Measurements from ENCODE around the gene EXT2. TPM values are rescaled to one million over a fixed set of nuclear protein-coding genes. Genes with fewer than 3 reads are reported as not detected.

The EXT2 gene
- total and polyA plus RNA-seq, 4 donors, result 18.0 to 95.3 (median 45.9) TPM

- H3K27ac ChIP-seq (ENCODE audit: low read depth in 1 of 2, low read length in 1 of 2), result no peak overlapping the region
- no peaks in the 10 kb centered on the region for H3K27me3 ChIP-seq (ENCODE audit: control insufficient read depth in 3 of 3, insufficient read depth in 3 of 3, low read length in 2 of 3)
- DNase-seq (no peak), ATAC-seq (ENCODE audit: insufficient read depth, low FRiP score) (no peak)
- H3K36me3 ChIP-seq (ENCODE audit: control insufficient read depth in 4 of 4, insufficient read depth in 4 of 4, low read length in 4 of 4), result peaks cover 2 to 5% (median 4%) of the 10 kb centered on the region in 4 donors
- H3K9ac ChIP-seq (ENCODE audit: insufficient read depth in 1 of 2, low read length in 2 of 2), result no peak overlapping the region
- H3K9me3 ChIP-seq (ENCODE audit: control insufficient read depth in 4 of 4, insufficient read depth in 3 of 4, low read length in 3 of 4), result peaks cover 2 to 13% (median 6%) of the 10 kb centered on the region in 4 donors
- no peak overlapping the region for H3K4me3 ChIP-seq
- no peak for TF ChIP-seq CTCF (IDR thresholded peaks at IDR 0.05; ENCODE audit: control extremely low read depth, extremely low read depth)
- 74 to 84% methylated on average over 5 of the region's 5 CpGs for WGBS, 2 donors
- peaks cover 0 to 7% (median 0%) of the 10 kb centered on the region in 5 donors for H3K4me1 ChIP-seq (ENCODE audit: control insufficient read depth in 5 of 5, insufficient read depth in 5 of 5, low read length in 5 of 5)
These were observed 94.8 kb downstream of the EXT2 start for GRCh38 chr11:44189986-44190882.

GRCh38 chr11:44190883-44191230 lies 95.4 kb downstream of the EXT2 start:
- no peak overlapping the region for H3K27ac ChIP-seq (ENCODE audit: low read depth in 1 of 2, low read length in 1 of 2)
- peaks cover 2 to 5% (median 4%) of the 10 kb centered on the region in 4 donors for H3K36me3 ChIP-seq (ENCODE audit: control insufficient read depth in 4 of 4, insufficient read depth in 4 of 4, low read length in 4 of 4)
- DNase-seq (no peak), ATAC-seq (ENCODE audit: insufficient read depth, low FRiP score) (no peak)
- H3K4me1 ChIP-seq (ENCODE audit: control insufficient read depth in 5 of 5, insufficient read depth in 5 of 5, low read length in 5 of 5), result peaks cover 0 to 7% (median 0%) of the 10 kb centered on the region in 5 donors
- H3K9ac ChIP-seq (ENCODE audit: insufficient read depth in 1 of 2, low read length in 2 of 2), result no peak overlapping the region
- no peak for TF ChIP-seq CTCF (IDR thresholded peaks at IDR 0.05; ENCODE audit: control extremely low read depth, extremely low read depth)
- WGBS, 2 donors, result 82 to 95% methylated on average over 2 of the region's 2 CpGs
- H3K4me3 ChIP-seq, result no peak overlapping the region
- H3K27me3 ChIP-seq (ENCODE audit: control insufficient read depth in 3 of 3, insufficient read depth in 3 of 3, low read length in 2 of 3), result no peaks in the 10 kb centered on the region
- peaks cover 2 to 15% (median 6%) of the 10 kb centered on the region in 4 donors for H3K9me3 ChIP-seq (ENCODE audit: control insufficient read depth in 4 of 4, insufficient read depth in 3 of 4, low read length in 3 of 4)

GRCh38 chr11:44191322-44192016 lies 96.0 kb downstream of the EXT2 start:
- Histone ChIP-seq H3K4me3 (no peak overlapping the region), H3K4me1 (ENCODE audit: control insufficient read depth in 5 of 5, insufficient read depth in 5 of 5, low read length in 5 of 5) (peaks cover 0 to 7% (median 0%) of the 10 kb centered on the region in 5 donors), H3K9me3 (ENCODE audit: control insufficient read depth in 4 of 4, insufficient read depth in 3 of 4, low read length in 3 of 4) (peaks cover 2 to 15% (median 6%) of the 10 kb centered on the region in 4 donors), H3K27me3 (ENCODE audit: control insufficient read depth in 3 of 3, insufficient read depth in 3 of 3, low read length in 2 of 3) (no peaks in the 10 kb centered on the region), H3K36me3 (ENCODE audit: control insufficient read depth in 4 of 4, insufficient read depth in 4 of 4, low read length in 4 of 4) (peaks cover 2 to 5% (median 4%) of the 10 kb centered on the region in 4 donors), H3K27ac (ENCODE audit: low read depth in 1 of 2, low read length in 1 of 2) (no peak overlapping the region), H3K9ac (ENCODE audit: insufficient read depth in 1 of 2, low read length in 2 of 2) (no peak overlapping the region)
- 86 to 91% methylated on average over 4 of the region's 4 CpGs for WGBS, 2 donors
- no peak for ATAC-seq (ENCODE audit: insufficient read depth, low FRiP score)
- TF ChIP-seq CTCF (IDR thresholded peaks at IDR 0.05; ENCODE audit: control extremely low read depth, extremely low read depth), result no peak
- DNase-seq, result no peak
